ENCODE measurements around the gene IRGC.

Gene IRGC

GRCh38 chr19:43681821-43682220, 34.1 kb upstream of the IRGC start:
- TF ChIP-seq FOXM1 (IDR thresholded peaks at IDR 0.05; ENCODE audit: borderline replicate concordance, low read depth) (no peak), EP300 (IDR thresholded peaks at IDR 0.05; ENCODE audit: borderline replicate concordance) (no peak), NFIC (IDR thresholded peaks at IDR 0.05) (no peak), TCF12 (IDR thresholded peaks at IDR 0.05; ENCODE audit: low read depth) (no peak), YY1 (IDR thresholded peaks at IDR 0.05; ENCODE audit: low read depth) (no peak), CEBPB (IDR thresholded peaks at IDR 0.05) (no peak), CREB1 (IDR thresholded peaks at IDR 0.05; ENCODE audit: low read depth) (no peak), TAF1 (IDR thresholded peaks at IDR 0.05; ENCODE audit: low read depth) (no peak), EGR1 (IDR thresholded peaks at IDR 0.05) (no peak), RAD21 (IDR thresholded peaks at IDR 0.05; ENCODE audit: low read depth) (no peak), USF1 (IDR thresholded peaks at IDR 0.05) (no peak), MAX (IDR thresholded peaks at IDR 0.05) (no peak), ZBTB7A (IDR thresholded peaks at IDR 0.05; ENCODE audit: low read depth) (no peak), TEAD4 (IDR thresholded peaks at IDR 0.05) (no peak)
- TF ChIP-seq, protein P1, sequence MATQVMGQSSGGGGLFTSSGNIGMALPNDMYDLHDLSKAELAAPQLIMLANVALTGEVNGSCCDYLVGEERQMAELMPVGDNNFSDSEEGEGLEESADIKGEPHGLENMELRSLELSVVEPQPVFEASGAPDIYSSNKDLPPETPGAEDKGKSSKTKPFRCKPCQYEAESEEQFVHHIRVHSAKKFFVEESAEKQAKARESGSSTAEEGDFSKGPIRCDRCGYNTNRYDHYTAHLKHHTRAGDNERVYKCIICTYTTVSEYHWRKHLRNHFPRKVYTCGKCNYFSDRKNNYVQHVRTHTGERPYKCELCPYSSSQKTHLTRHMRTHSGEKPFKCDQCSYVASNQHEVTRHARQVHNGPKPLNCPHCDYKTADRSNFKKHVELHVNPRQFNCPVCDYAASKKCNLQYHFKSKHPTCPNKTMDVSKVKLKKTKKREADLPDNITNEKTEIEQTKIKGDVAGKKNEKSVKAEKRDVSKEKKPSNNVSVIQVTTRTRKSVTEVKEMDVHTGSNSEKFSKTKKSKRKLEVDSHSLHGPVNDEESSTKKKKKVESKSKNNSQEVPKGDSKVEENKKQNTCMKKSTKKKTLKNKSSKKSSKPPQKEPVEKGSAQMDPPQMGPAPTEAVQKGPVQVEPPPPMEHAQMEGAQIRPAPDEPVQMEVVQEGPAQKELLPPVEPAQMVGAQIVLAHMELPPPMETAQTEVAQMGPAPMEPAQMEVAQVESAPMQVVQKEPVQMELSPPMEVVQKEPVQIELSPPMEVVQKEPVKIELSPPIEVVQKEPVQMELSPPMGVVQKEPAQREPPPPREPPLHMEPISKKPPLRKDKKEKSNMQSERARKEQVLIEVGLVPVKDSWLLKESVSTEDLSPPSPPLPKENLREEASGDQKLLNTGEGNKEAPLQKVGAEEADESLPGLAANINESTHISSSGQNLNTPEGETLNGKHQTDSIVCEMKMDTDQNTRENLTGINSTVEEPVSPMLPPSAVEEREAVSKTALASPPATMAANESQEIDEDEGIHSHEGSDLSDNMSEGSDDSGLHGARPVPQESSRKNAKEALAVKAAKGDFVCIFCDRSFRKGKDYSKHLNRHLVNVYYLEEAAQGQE (IDR thresholded peaks at IDR 0.05; ENCODE audit: low read depth) = no peak

GRCh38 chr19:43682824-43683661, 32.8 kb upstream of the IRGC start:
- TF ChIP-seq USF1 (IDR thresholded peaks at IDR 0.05) (no peak), MAX (IDR thresholded peaks at IDR 0.05) (no peak), CREB1 (IDR thresholded peaks at IDR 0.05; ENCODE audit: low read depth) (no peak), EGR1 (IDR thresholded peaks at IDR 0.05) (no peak), TEAD4 (IDR thresholded peaks at IDR 0.05) (no peak), TAF1 (IDR thresholded peaks at IDR 0.05; ENCODE audit: low read depth) (no peak), NFIC (IDR thresholded peaks at IDR 0.05) (no peak), CEBPB (IDR thresholded peaks at IDR 0.05) (no peak)

DNA sequence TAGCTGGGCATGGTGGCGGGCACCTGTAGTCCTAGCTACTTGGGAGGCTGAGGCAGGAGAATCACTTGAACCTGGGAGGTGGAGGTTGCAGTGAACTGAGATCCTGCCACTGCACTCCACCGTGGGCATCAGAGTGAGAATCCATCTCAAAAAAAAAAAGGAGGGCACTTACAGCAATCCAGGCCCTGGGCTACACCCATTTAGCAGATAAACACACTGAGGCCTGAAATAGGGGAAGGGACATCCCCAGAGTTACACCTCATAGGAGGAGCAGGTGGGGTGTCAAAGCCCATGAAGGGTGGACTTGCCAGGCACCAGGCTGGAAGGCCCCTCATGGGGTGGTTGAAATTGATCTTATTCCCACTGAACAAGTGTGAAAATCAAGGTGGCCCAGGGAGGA, 32.0 kb upstream of the IRGC start:
- no peak for TF ChIP-seq RAD21 (IDR thresholded peaks at IDR 0.05; ENCODE audit: low read depth)
- no peak for TF ChIP-seq EGR1 (IDR thresholded peaks at IDR 0.05)
- TF ChIP-seq, protein P1 (IDR thresholded peaks at IDR 0.05; ENCODE audit: low read depth) = no peak
- no peak for TF ChIP-seq TEAD4 (IDR thresholded peaks at IDR 0.05)
- no peak for TF ChIP-seq YY1 (IDR thresholded peaks at IDR 0.05; ENCODE audit: low read depth)
- no peak for TF ChIP-seq TAF1 (IDR thresholded peaks at IDR 0.05; ENCODE audit: low read depth)
- TF ChIP-seq CEBPB (IDR thresholded peaks at IDR 0.05) = no peak
- no peak for TF ChIP-seq TCF12 (IDR thresholded peaks at IDR 0.05; ENCODE audit: low read depth)
- TF ChIP-seq MAX (IDR thresholded peaks at IDR 0.05) = no peak
- no peak for TF ChIP-seq NFIC (IDR thresholded peaks at IDR 0.05)
- TF ChIP-seq USF1 (IDR thresholded peaks at IDR 0.05) = no peak

DNA sequence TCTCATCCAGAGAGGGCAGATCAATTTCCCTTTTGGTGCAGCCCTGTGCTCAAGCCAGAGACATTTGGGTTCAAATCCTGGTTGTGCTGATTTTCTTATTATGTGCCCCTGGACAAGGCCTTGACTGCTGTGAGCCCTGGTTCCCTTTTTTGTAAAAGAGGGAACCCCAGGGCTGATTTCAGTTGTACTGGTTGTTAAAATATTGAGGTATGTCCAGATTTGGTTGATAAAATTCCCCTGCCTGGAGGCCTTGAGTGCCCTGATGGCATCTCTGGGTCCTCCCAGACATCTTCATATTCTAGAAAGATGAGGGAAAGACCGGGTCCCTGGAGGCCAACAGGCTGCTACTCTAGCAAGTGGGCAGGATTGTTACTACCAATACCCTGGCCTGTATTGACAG, 31.6 kb upstream of the IRGC start:
- TF ChIP-seq CEBPB (IDR thresholded peaks at IDR 0.05) (no peak), USF1 (IDR thresholded peaks at IDR 0.05) (no peak), EP300 (IDR thresholded peaks at IDR 0.05; ENCODE audit: borderline replicate concordance) (no peak), TEAD4 (IDR thresholded peaks at IDR 0.05) (no peak), YY1 (IDR thresholded peaks at IDR 0.05; ENCODE audit: low read depth) (no peak), RAD21 (IDR thresholded peaks at IDR 0.05; ENCODE audit: low read depth) (no peak), ZBTB7A (IDR thresholded peaks at IDR 0.05; ENCODE audit: low read depth) (no peak), MAX (IDR thresholded peaks at IDR 0.05) (no peak), TCF12 (IDR thresholded peaks at IDR 0.05; ENCODE audit: low read depth) (no peak), NFIC (IDR thresholded peaks at IDR 0.05) (no peak), FOXM1 (IDR thresholded peaks at IDR 0.05; ENCODE audit: borderline replicate concordance, low read depth) (no peak), EGR1 (IDR thresholded peaks at IDR 0.05) (no peak), CREB1 (IDR thresholded peaks at IDR 0.05; ENCODE audit: low read depth) (no peak), TAF1 (IDR thresholded peaks at IDR 0.05; ENCODE audit: low read depth) (no peak)
- TF ChIP-seq, protein P1 (IDR thresholded peaks at IDR 0.05; ENCODE audit: low read depth) = no peak
